Activated T-cell treated with anti-CD3 and anti-CD28 coated beads, Interleukin-2, amount 50 U/mL, for 72 hours (primary cell): ENCODE results near the gene SLC25A13. TPM values are rescaled to one million over a fixed set of nuclear protein-coding genes. Genes with fewer than 3 reads are reported as not detected.

Experiments
- ATAC-seq, 2 donors: fragments of 150-1000 bp; cut with Tn5 transposase; replicated peaks in 1 of 2; 2 replicates each; pipeline ENCODE4 v1.10.0; 2021; ENCODE audit warnings: moderate library complexity in 2 of 2, mild to moderate bottlenecking in 1 of 2
- DNase-seq, 2 donors: peaks; one replicate each; pipeline ENCODE4 v3.0.0; 2021 to 2022; ENCODE audit warnings: mixed read lengths in 1 of 2
- H3K27ac Mint-ChIP-seq: one replicate; pipeline ENCODE4 v1.8.0; 2022; ENCODE audit warnings: mild to moderate bottlenecking, moderate library complexity, mixed read lengths
- H3K27me3 Mint-ChIP-seq: one replicate; pipeline ENCODE4 v1.8.0; 2022; ENCODE audit warnings: low read depth, mixed read lengths
- H3K36me3 Mint-ChIP-seq, 2 donors: one replicate each; pipeline ENCODE4 v1.8.0; 2022; ENCODE audit warnings: mixed read lengths in 2 of 2, mild to moderate bottlenecking in 1 of 2; ENCODE audit not compliant: insufficient read depth in 2 of 2
- H3K4me1 Mint-ChIP-seq: one replicate; pipeline ENCODE4 v1.8.0; 2022; ENCODE audit warnings: low read depth, mixed read lengths
- H3K4me3 Mint-ChIP-seq, 2 donors: one replicate each; pipeline ENCODE4 v1.8.0; 2022; ENCODE audit warnings: mild to moderate bottlenecking in 2 of 2, mixed read lengths in 2 of 2, moderate library complexity in 2 of 2
- H3K9me3 Mint-ChIP-seq, 2 donors: one replicate each; pipeline ENCODE4 v1.8.0; 2022; ENCODE audit warnings: mixed read lengths in 2 of 2
- total RNA-seq, 2 donors: library from RNA; stranded (reverse); gene quantifications; one replicate each; pipeline ENCODE4 v1.2.3, GENCODE V29; 2022

The SLC25A13 gene
- total RNA-seq, 2 donors from 2014 or later, result 6.1 to 8.4 TPM

GRCh38 chr7:96127746-96128145 lies 194.2 kb downstream of the SLC25A13 start:
- Mint-ChIP-seq H3K9me3 (no peaks in the 10 kb centered on the region), H3K4me3 (no peak overlapping the region), H3K27me3 (no peaks in the 10 kb centered on the region), H3K36me3 (peaks cover 0 to 2% of the 10 kb centered on the region in 2 donors), H3K4me1 (no peaks in the 10 kb centered on the region), H3K27ac (no peak overlapping the region)
- DNase-seq (no peak), ATAC-seq (no peak)

GRCh38 chr7:96126382-96126781 lies 195.5 kb downstream of the SLC25A13 start:
- DNase-seq, result no peak
- no peaks in the 10 kb centered on the region for H3K9me3 Mint-ChIP-seq
- H3K27ac Mint-ChIP-seq, result no peak overlapping the region
- H3K4me1 Mint-ChIP-seq, result no peaks in the 10 kb centered on the region
- peaks cover 0 to 2% of the 10 kb centered on the region in 2 donors for H3K36me3 Mint-ChIP-seq
- ATAC-seq, result no peak
- no peaks in the 10 kb centered on the region for H3K27me3 Mint-ChIP-seq
- H3K4me3 Mint-ChIP-seq, result no peak overlapping the region

GRCh38 chr7:96122746-96123145 lies 199.2 kb downstream of the SLC25A13 start:
- no peak for DNase-seq
- Mint-ChIP-seq H3K4me1 (no peaks in the 10 kb centered on the region), H3K27me3 (no peaks in the 10 kb centered on the region), H3K36me3 (peaks cover 0 to 2% of the 10 kb centered on the region in 2 donors), H3K27ac (no peak overlapping the region), H3K4me3 (no peak overlapping the region), H3K9me3 (no peaks in the 10 kb centered on the region)
- ATAC-seq, result no peak

GRCh38 chr7:96121752-96122151 lies 200.1 kb downstream of the SLC25A13 start:
- H3K4me1 Mint-ChIP-seq, result no peaks in the 10 kb centered on the region
- no peak overlapping the region for H3K27ac Mint-ChIP-seq

GRCh38 chr7:96120445-96121225 lies 201.3 kb downstream of the SLC25A13 start:
- no peaks in the 10 kb centered on the region for H3K27me3 Mint-ChIP-seq
- ATAC-seq (no peak), DNase-seq (no peak)
- no peak overlapping the region for H3K4me3 Mint-ChIP-seq
- H3K27ac Mint-ChIP-seq, result no peak overlapping the region
- no peaks in the 10 kb centered on the region for H3K9me3 Mint-ChIP-seq
- H3K36me3 Mint-ChIP-seq, result peaks cover 0 to 2% of the 10 kb centered on the region in 2 donors
- no peaks in the 10 kb centered on the region for H3K4me1 Mint-ChIP-seq

More at GRCh38 chr7:96121752-96122151, 200.1 kb downstream of the SLC25A13 start:
- H3K4me3 Mint-ChIP-seq, result no peak overlapping the region
- no peaks in the 10 kb centered on the region for H3K9me3 Mint-ChIP-seq
- ATAC-seq (no peak), DNase-seq (no peak)
- peaks cover 0 to 2% of the 10 kb centered on the region in 2 donors for H3K36me3 Mint-ChIP-seq
- H3K27me3 Mint-ChIP-seq, result no peaks in the 10 kb centered on the region

- ATAC-seq, result no peak
- DNase-seq, result no peak
- Mint-ChIP-seq H3K4me1 (no peaks in the 10 kb centered on the region), H3K36me3 (peaks cover 0 to 2% of the 10 kb centered on the region in 2 donors), H3K4me3 (no peak overlapping the region), H3K27ac (no peak overlapping the region), H3K27me3 (no peaks in the 10 kb centered on the region), H3K9me3 (no peaks in the 10 kb centered on the region)
Observed at GRCh38 chr7:96118449-96119001, 203.4 kb downstream of the SLC25A13 start.

GRCh38 chr7:96116173-96116572 lies 205.7 kb downstream of the SLC25A13 start:
- Mint-ChIP-seq H3K9me3 (peaks cover 0 to 2% of the 10 kb centered on the region in 2 donors), H3K27me3 (peaks cover 16% of the 10 kb centered on the region), H3K36me3 (peaks cover 2 to 4% of the 10 kb centered on the region in 2 donors), H3K4me3 (no peak overlapping the region), H3K27ac (no peak overlapping the region), H3K4me1 (no peaks in the 10 kb centered on the region)
- ATAC-seq (no peak), DNase-seq (no peak)

- H3K4me3 Mint-ChIP-seq, result no peak overlapping the region
Observed at GRCh38 chr7:96114190-96114589, 207.7 kb downstream of the SLC25A13 start.

GRCh38 chr7:96111405-96111804 lies 210.5 kb downstream of the SLC25A13 start:
- Mint-ChIP-seq H3K27me3 (peaks cover 28% of the 10 kb centered on the region), H3K9me3 (peaks cover 0 to 2% of the 10 kb centered on the region in 2 donors), H3K4me1 (no peaks in the 10 kb centered on the region), H3K27ac (no peak overlapping the region), H3K36me3 (peaks cover 2 to 3% of the 10 kb centered on the region in 2 donors), H3K4me3 (no peak overlapping the region)
- ATAC-seq (no peak), DNase-seq (no peak)

More at GRCh38 chr7:96114190-96114589, 207.7 kb downstream of the SLC25A13 start:
- Mint-ChIP-seq H3K9me3 (peaks cover 0 to 2% of the 10 kb centered on the region in 2 donors), H3K27ac (peak overlapping the region; percentile 8), H3K27me3 (peaks cover 28% of the 10 kb centered on the region), H3K36me3 (peaks cover 2 to 3% of the 10 kb centered on the region in 2 donors), H3K4me1 (no peaks in the 10 kb centered on the region)
- DNase-seq, result no peak
- ATAC-seq, result no peak

- H3K4me3 Mint-ChIP-seq, result no peak overlapping the region
- H3K36me3 Mint-ChIP-seq, result no peaks in the 10 kb centered on the region
- peaks cover 13% of the 10 kb centered on the region for H3K27me3 Mint-ChIP-seq
Observed at GRCh38 chr7:96104984-96105383, 216.9 kb downstream of the SLC25A13 start.

GRCh38 chr7:96102096-96102811 lies 219.6 kb downstream of the SLC25A13 start:
- ATAC-seq (no peak), DNase-seq (no peak)
- H3K36me3 Mint-ChIP-seq, result no peaks in the 10 kb centered on the region
- no peak overlapping the region for H3K4me3 Mint-ChIP-seq
- no peaks in the 10 kb centered on the region for H3K4me1 Mint-ChIP-seq
- peaks cover 13% of the 10 kb centered on the region for H3K27me3 Mint-ChIP-seq
- peaks cover 0 to 1% of the 10 kb centered on the region in 2 donors for H3K9me3 Mint-ChIP-seq
- H3K27ac Mint-ChIP-seq, result no peak overlapping the region

More at GRCh38 chr7:96104984-96105383, 216.9 kb downstream of the SLC25A13 start:
- no peak for ATAC-seq
- H3K27ac Mint-ChIP-seq, result no peak overlapping the region
- no peaks in the 10 kb centered on the region for H3K4me1 Mint-ChIP-seq
- DNase-seq, result no peak
- peaks cover 0 to 1% of the 10 kb centered on the region in 2 donors for H3K9me3 Mint-ChIP-seq

GRCh38 chr7:96100737-96101136 lies 221.2 kb downstream of the SLC25A13 start:
- DNase-seq, result no peak
- Mint-ChIP-seq H3K4me3 (no peak overlapping the region), H3K4me1 (no peaks in the 10 kb centered on the region), H3K36me3 (no peaks in the 10 kb centered on the region), H3K9me3 (peaks cover 0 to 1% of the 10 kb centered on the region in 2 donors), H3K27ac (no peak overlapping the region), H3K27me3 (peaks cover 13% of the 10 kb centered on the region)
- no peak for ATAC-seq

- Mint-ChIP-seq H3K27me3 (peaks cover 20% of the 10 kb centered on the region), H3K9me3 (peaks cover 0 to 1% of the 10 kb centered on the region in 2 donors), H3K4me1 (no peaks in the 10 kb centered on the region), H3K36me3 (no peaks in the 10 kb centered on the region), H3K4me3 (no peak overlapping the region), H3K27ac (no peak overlapping the region)
- no peak for DNase-seq
- no peak for ATAC-seq
Observed at GRCh38 chr7:96097835-96098234, 224.1 kb downstream of the SLC25A13 start.
